A673 (cell line): ENCODE results near the gene GFY.

Experiments
- CTCF ChIP-seq: fragments of 300-800, 200-600 bp; sonication (generic); conservative IDR thresholded peaks from 2 replicates; pipeline ENCODE4 v1.5.1; 2017; ENCODE audit warnings: low read depth, mild to moderate bottlenecking, antibody characterized with exemption, low read length, moderate library complexity, mixed read lengths
- EZH2 ChIP-seq: fragments of 200-600 bp; sonication (generic); IDR thresholded peaks from 2 replicates; pipeline ENCODE4 v1.6.1; 2017; ENCODE audit warnings: borderline replicate concordance, low read depth, mild to moderate bottlenecking, mixed read lengths, antibody characterized with exemption, low read length; ENCODE audit not compliant: poor library complexity, severe bottlenecking

DNA sequence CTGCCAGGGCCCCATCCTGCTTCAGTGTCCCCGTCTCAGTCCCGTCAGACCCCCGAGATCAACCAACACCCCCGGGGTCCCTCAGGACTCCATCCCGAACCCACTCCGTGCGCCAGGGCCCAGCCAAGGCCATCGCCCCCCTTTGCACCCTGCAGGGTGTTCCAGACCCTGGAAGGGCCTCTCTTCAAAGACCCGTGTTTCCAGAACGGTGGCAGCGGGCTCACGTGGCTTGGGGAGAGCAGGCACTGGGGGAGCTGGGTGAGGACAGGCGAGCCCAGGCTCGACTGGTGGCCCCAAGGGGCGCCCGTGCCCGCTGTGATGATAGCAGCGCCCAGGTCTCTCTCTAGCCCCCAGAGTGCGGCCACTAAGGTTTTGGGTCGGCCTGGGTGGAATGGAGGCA is 35.8 kb upstream of the GFY start:
- TF ChIP-seq CTCF, result no peak
- TF ChIP-seq EZH2, result no peak
